ENCODE measurements around the gene UBR1.
"Not testable (repeated sequence)": the region's sequence is repeated elsewhere in the genome, so short reads cannot be mapped to it uniquely, and the experiment has no call there.

The UBR1 gene

GRCh38 chr15:43048935-43049334 lies 56.9 kb downstream of the UBR1 start:
- DNase-seq = no peak

GRCh38 chr15:43046484-43046883 lies 59.4 kb downstream of the UBR1 start:
- no peak for DNase-seq

GRCh38 chr15:43042885-43043284 lies 63.0 kb downstream of the UBR1 start:
- no peak for DNase-seq

GRCh38 chr15:43041085-43041484 lies 64.8 kb downstream of the UBR1 start:
- DNase-seq = not testable (repeated sequence)

GRCh38 chr15:43035240-43035639 lies 70.6 kb downstream of the UBR1 start:
- DNase-seq = not testable (repeated sequence)

GRCh38 chr15:43029476-43029875 lies 76.4 kb downstream of the UBR1 start:
- no peak for DNase-seq

GRCh38 chr15:43025150-43025549 lies 80.7 kb downstream of the UBR1 start:
- no peak for DNase-seq

GRCh38 chr15:43014671-43015070 lies 91.2 kb downstream of the UBR1 start:
- not testable (repeated sequence) for DNase-seq

- DNase-seq = no peak
Observed at GRCh38 chr15:43009206-43009605, 96.6 kb downstream of the UBR1 start.

GRCh38 chr15:43008150-43008549 lies 97.7 kb downstream of the UBR1 start:
- DNase-seq = no peak

GRCh38 chr15:43007551-43007950 lies 98.3 kb downstream of the UBR1 start:
- DNase-seq = no peak

- no peak for DNase-seq
Observed at GRCh38 chr15:43006991-43007390, 98.8 kb downstream of the UBR1 start.

GRCh38 chr15:43004886-43005595 lies 100.8 kb downstream of the UBR1 start:
- not testable (repeated sequence) for DNase-seq

- no peak for DNase-seq
Observed at GRCh38 chr15:42999201-42999779, 106.5 kb downstream of the UBR1 start.

- no peak for DNase-seq
Observed at GRCh38 chr15:42996871-42997270, 109.0 kb downstream of the UBR1 start.

- DNase-seq = no peak
Observed at GRCh38 chr15:42994546-42994945, 111.3 kb downstream of the UBR1 start.

- DNase-seq = no peak
Observed at GRCh38 chr15:42992626-42993025, 113.2 kb downstream of the UBR1 start.

- DNase-seq = no peak
Observed at GRCh38 chr15:42986693-42987342, 119.0 kb downstream of the UBR1 start.

GRCh38 chr15:42984493-42985034 lies 121.3 kb downstream of the UBR1 start:
- DNase-seq = peak; percentile 7

- not testable (repeated sequence) for DNase-seq
Observed at GRCh38 chr15:42979113-42979512, 126.7 kb downstream of the UBR1 start.

GRCh38 chr15:42974202-42974862 lies 131.5 kb downstream of the UBR1 start:
- no peak for DNase-seq

- DNase-seq = no peak
Observed at GRCh38 chr15:42973114-42973513, 132.7 kb downstream of the UBR1 start.

GRCh38 chr15:42971830-42972229 lies 134.0 kb downstream of the UBR1 start:
- no peak for DNase-seq
